Psoas muscle (tissue), 8 donors: ENCODE results near the gene TRDN. TPM values are rescaled to one million over a fixed set of nuclear protein-coding genes. Genes with fewer than 3 reads are reported as not detected.
A peak's percentile ranks its signal among the peaks of the same experiment; 100 is the strongest.

Source experiments
- ATAC-seq, 4 donors: fragments of 200-7000 bp; cut with Tn5 transposase; one replicate each; pipeline ENCODE4 v1.9.1; 2020; ENCODE audit warnings: moderate library complexity in 3 of 4, mild to moderate bottlenecking in 2 of 4
- DNase-seq, 2 donors: peaks; one replicate each; pipeline ENCODE4 v3.0.0-alpha.2; 2020
- H3K27ac ChIP-seq: fragments of 200-600 bp; one replicate; pipeline ENCODE4 v1.8.0; 2022
- H3K27me3 ChIP-seq, 3 donors: fragments of 200-600 bp in 1 of 3; one replicate each; pipeline versions ENCODE4 v1.6.1 to v1.8.0; 2013 to 2022; ENCODE audit warnings: low read length in 2 of 3, mild to moderate bottlenecking in 2 of 3, moderate library complexity in 1 of 3; ENCODE audit not compliant: insufficient read depth in 3 of 3
- H3K36me3 ChIP-seq, 2 donors: fragments of 200-600 bp in 1 of 2; one replicate each; pipeline versions ENCODE4 v1.6.1 to v1.8.0; 2013 to 2022; ENCODE audit warnings: low read depth in 1 of 2, mild to moderate bottlenecking in 1 of 2, moderate library complexity in 1 of 2; ENCODE audit not compliant: insufficient read depth in 1 of 2
- H3K4me1 ChIP-seq: fragments of 200-600 bp; one replicate; pipeline ENCODE4 v1.8.0; 2022
- H3K4me3 ChIP-seq: fragments of 200-600 bp; one replicate; pipeline ENCODE4 v1.8.0; 2022; ENCODE audit warnings: mild to moderate bottlenecking
- H3K9me3 ChIP-seq: fragments of 200-600 bp; one replicate; pipeline ENCODE4 v1.8.0; 2022
- CTCF ChIP-seq: fragments of 200-600 bp; IDR thresholded peaks from one replicate; pipeline ENCODE4 v1.8.0; 2022; ENCODE audit warnings: antibody characterized with exemption
- WGBS, 3 donors: extraction: QIAGEN DNeasy Blood & Tissue Kit; methylation state at CpG; one replicate each; pipeline versions ENCODE4 v1.1.6 to v1.1.7; 2013; 5-methylcytosine and 5-hydroxymethylcytosine counted together
- intact Hi-C, 2 donors: fragments of 100-400 bp; cut with DNase I; formaldehyde crosslinking; loops; one replicate each; pipeline versions ENCODE4 v1.11.0 to v1.14.2; 2022
- polyA plus RNA-seq, 3 donors: library from polyadenylated mRNA; stranded (reverse); fragments of 200-250 nt; gene quantifications; one replicate each; pipeline ENCODE4 v1.2.3, GENCODE V29; 2013
- total RNA-seq, 4 donors: library from RNA; stranded (reverse); fragmentation: NEBNext Ultra II Directional in 2 of 4; extraction: Animal tissue kit (Norgen Biotek cat#: 25700) in 2 of 4; gene quantifications; one replicate each; pipeline versions ENCODE4 v1.2.1 to v1.2.4, GENCODE V29; 2021 to 2023
- donor health status: healthy with polysubstance abuse.
- donor health status: DM: no; HTN: no; CAD: no; lungs with moderate emphysema.
- donor health status: Bipolar disorder and iron deficiency.
- donor health status: healthy.
- donor health status: DM: yes; HTN: yes; CAD: no.
- donor health status: DM: no; HTN: no; CAD: no.
- donor health status: DM: no; HTN: no; CAD: no.
- donor health status: DM: yes; HTN: yes; CAD: no.

Gene TRDN
- total and polyA plus RNA-seq, 7 donors = 79.7 to 1,361 (median 399) TPM

- 55 to 74% (median 56%) methylated on average over 4 of the region's 4 CpGs for WGBS, 3 donors
- intact Hi-C loops = no loop called here
- Histone ChIP-seq H3K9me3 (no peaks in the 10 kb centered on the region), H3K4me3 (no peak overlapping the region), H3K27me3 (no peaks in the 10 kb centered on the region), H3K27ac (peak overlapping the region; percentile 81), H3K4me1 (peaks cover 59% of the 10 kb centered on the region), H3K36me3 (peaks cover 0 to 29% of the 10 kb centered on the region in 2 donors)
- no peak for TF ChIP-seq CTCF
- ATAC-seq = peak in 2 of 4 donors; percentile 44 to 48
- DNase-seq = no peak
Measured at GRCh38 chr6:123529058-123529457, 107.7 kb downstream of the TRDN start.

- 60 to 86% (median 76%) methylated on average over 3 of the region's 3 CpGs for WGBS, 3 donors
Measured at GRCh38 chr6:123527406-123527805, 109.3 kb downstream of the TRDN start.

GRCh38 chr6:123526128-123526527 lies 110.6 kb downstream of the TRDN start:
- Histone ChIP-seq H3K36me3 (peaks cover 0 to 29% of the 10 kb centered on the region in 2 donors), H3K9me3 (no peaks in the 10 kb centered on the region), H3K27ac (peak overlapping the region; percentile 81), H3K4me3 (no peak overlapping the region), H3K27me3 (no peaks in the 10 kb centered on the region), H3K4me1 (peaks cover 60% of the 10 kb centered on the region)
- no peak for TF ChIP-seq CTCF
- no peak for ATAC-seq
- intact Hi-C loops = no loop called here
- WGBS, 3 donors = 88 to 94% (median 90%) methylated on average over 2 of the region's 2 CpGs
- DNase-seq = no peak

More at GRCh38 chr6:123527406-123527805, 109.3 kb downstream of the TRDN start:
- ATAC-seq = no peak
- H3K4me1 ChIP-seq = peaks cover 61% of the 10 kb centered on the region
- no peaks in the 10 kb centered on the region for H3K27me3 ChIP-seq
- no peak for TF ChIP-seq CTCF
- no peak for DNase-seq
- peak overlapping the region; percentile 81 for H3K27ac ChIP-seq
- no peak overlapping the region for H3K4me3 ChIP-seq
- peaks cover 0 to 29% of the 10 kb centered on the region in 2 donors for H3K36me3 ChIP-seq
- intact Hi-C loops = no loop called here
- H3K9me3 ChIP-seq = no peaks in the 10 kb centered on the region

GRCh38 chr6:123524781-123525180 lies 112.0 kb downstream of the TRDN start:
- peak overlapping the region; percentile 81 for H3K27ac ChIP-seq

More at GRCh38 chr6:123524781-123525180, 112.0 kb downstream of the TRDN start:
- Histone ChIP-seq H3K4me3 (no peak overlapping the region), H3K36me3 (peaks cover 0 to 29% of the 10 kb centered on the region in 2 donors), H3K27me3 (no peaks in the 10 kb centered on the region), H3K4me1 (peaks cover 60% of the 10 kb centered on the region), H3K9me3 (no peaks in the 10 kb centered on the region)
- no peak for DNase-seq
- 62 to 73% (median 72%) methylated on average over 1 of the region's 1 CpG for WGBS, 3 donors
- no peak for TF ChIP-seq CTCF
- intact Hi-C loops = no loop called here
- no peak for ATAC-seq
